T-helper 1 cell (primary cell): Measurements from ENCODE around the gene ST6GAL1.
"Not testable (repeated sequence)": the region's sequence is repeated elsewhere in the genome, so short reads cannot be mapped to it uniquely, and the experiment has no call there.

Experiments
- DNase-seq, 5 donors: peaks; one replicate each; pipeline ENCODE4 v3.0.0-alpha.2; 2012 to 2020

ST6GAL1 gene

GRCh38 chr3:186942168-186942567, 11.8 kb downstream of the ST6GAL1 start:
- no peak for DNase-seq

- DNase-seq = no peak
Measured at GRCh38 chr3:186945255-186945823, 15.0 kb downstream of the ST6GAL1 start.

GRCh38 chr3:186946756-186947375, 16.5 kb downstream of the ST6GAL1 start:
- DNase-seq = no peak

GRCh38 chr3:186949281-186949982, 19.1 kb downstream of the ST6GAL1 start:
- no peak for DNase-seq

- DNase-seq = no peak
Measured at GRCh38 chr3:186950402-186951093, 20.2 kb downstream of the ST6GAL1 start.

- DNase-seq = no peak
Measured at GRCh38 chr3:186951640-186952552, 21.6 kb downstream of the ST6GAL1 start.

GRCh38 chr3:186953011-186953487, 22.7 kb downstream of the ST6GAL1 start:
- DNase-seq = peak in 1 of 5 donors; percentile 82

- peak in 1 of 5 donors; percentile 51 for DNase-seq
Measured at GRCh38 chr3:186953992-186954699, 23.8 kb downstream of the ST6GAL1 start.

- DNase-seq = no peak
Measured at GRCh38 chr3:186955898-186956696, 25.8 kb downstream of the ST6GAL1 start.

- DNase-seq = no peak
Measured at GRCh38 chr3:186959029-186959624, 28.8 kb downstream of the ST6GAL1 start.

GRCh38 chr3:186960347-186960746, 30.0 kb downstream of the ST6GAL1 start:
- DNase-seq = no peak

GRCh38 chr3:186962445-186962844, 32.1 kb downstream of the ST6GAL1 start:
- DNase-seq = no peak

- DNase-seq = no peak
Measured at GRCh38 chr3:186963636-186964035, 33.3 kb downstream of the ST6GAL1 start.

- DNase-seq = no peak
Measured at GRCh38 chr3:186964071-186964470, 33.7 kb downstream of the ST6GAL1 start.

GRCh38 chr3:186964616-186965015, 34.3 kb downstream of the ST6GAL1 start:
- DNase-seq = no peak

GRCh38 chr3:186965141-186965879, 35.0 kb downstream of the ST6GAL1 start:
- DNase-seq = peak in 1 of 5 donors; percentile 44

- no peak for DNase-seq
Measured at GRCh38 chr3:186966406-186966805, 36.1 kb downstream of the ST6GAL1 start.

- not testable (repeated sequence) for DNase-seq
Measured at GRCh38 chr3:186967236-186967635, 36.9 kb downstream of the ST6GAL1 start.

GRCh38 chr3:186967686-186968085, 37.4 kb downstream of the ST6GAL1 start:
- no peak for DNase-seq

- DNase-seq = no peak
Measured at GRCh38 chr3:186969607-186970006, 39.3 kb downstream of the ST6GAL1 start.
